Transverse colon (tissue), 4 donors: Measurements from ENCODE around the gene VPS51. TPM values are rescaled to one million over a fixed set of nuclear protein-coding genes. Genes with fewer than 3 reads are reported as not detected.

Experiments used
- DNase-seq: peaks from one replicate; pipeline ENCODE4 v3.0.0-alpha.2; 2019
- H3K27ac ChIP-seq, 4 donors: fragments of 200-600 bp; sonication (generic); 2 replicates each; pipeline ENCODE4 v1.5.1; 2016 to 2018; ENCODE audit warnings: inconsistent platforms in 4 of 4
- H3K27me3 ChIP-seq: fragments of 200-600 bp; sonication (generic); 2 replicates; pipeline ENCODE4 v1.5.1; 2017; ENCODE audit warnings: inconsistent platforms
- H3K36me3 ChIP-seq, 4 donors: fragments of 200-600 bp; sonication (generic); 2 replicates each; pipeline ENCODE4 v1.5.1; 2017 to 2019; ENCODE audit warnings: inconsistent platforms in 4 of 4
- H3K4me1 ChIP-seq, 4 donors: fragments of 200-600 bp; sonication (generic); 2 replicates each; pipeline ENCODE4 v1.5.1; 2017 to 2020; ENCODE audit warnings: inconsistent platforms in 4 of 4
- H3K4me3 ChIP-seq, 4 donors: fragments of 200-600 bp; sonication (generic); 1 replicate in 1 of 4; 2 replicates in 3 of 4; pipeline versions ENCODE4 v1.5.1 to v1.6.1; 2017 to 2019; ENCODE audit warnings: inconsistent platforms in 4 of 4
- H3K9me3 ChIP-seq, 2 donors: fragments of 200-600 bp; sonication (generic); 2 replicates each; pipeline ENCODE4 v1.5.1; 2017 to 2019; ENCODE audit warnings: inconsistent platforms in 2 of 2
- CTCF ChIP-seq, 5 experiments: fragments of 200-600 bp in 3 of 5; fragments of 450-650 bp in 2 of 5; sonication (generic) in 3 of 5; IDR thresholded peaks; 1 replicate in 2 of 5; 2 replicates in 3 of 5; pipeline ENCODE4 v1.5.1; 2016 to 2017; ENCODE audit warnings: antibody characterized with exemption in 5 of 5, inconsistent platforms in 3 of 5, mild to moderate bottlenecking in 2 of 5, moderate library complexity in 1 of 5
- EP300 ChIP-seq: sonication (generic); formaldehyde crosslinking; IDR thresholded peaks from one replicate; pipeline ENCODE4 v1.6.1; 2017; ENCODE audit warnings: antibody characterized with exemption, low read depth
- POLR2A ChIP-seq: fragments of 450-650 bp; IDR thresholded peaks from one replicate; pipeline ENCODE4 v1.6.1; 2016; ENCODE audit warnings: antibody characterized with exemption, mild to moderate bottlenecking, moderate library complexity
- POLR2AphosphoS5 ChIP-seq, 3 donors: sonication (generic); formaldehyde crosslinking; IDR thresholded peaks; one replicate each; pipeline ENCODE4 v1.6.1; 2016; ENCODE audit warnings: antibody characterized with exemption in 3 of 3
- WGBS, 2 donors: methylation state at CpG; one replicate each; pipeline ENCODE4 v1.1.5; 2018; ENCODE audit warnings: low coverage in 1 of 2; 5-methylcytosine and 5-hydroxymethylcytosine counted together
- in situ Hi-C, 4 donors: fragments of 200-750 bp; cut with MboI; loops; one replicate each; pipeline versions ENCODE4 v1.15.0 to v1.15.1; 2017; ENCODE audit warnings: low sequenced_read_pairs in 3 of 4, low pct_ligation_motif_present in 1 of 4, low pct_unique_long_range_greater_than_20kb in 1 of 4
- intact Hi-C: fragments of 100-400 bp; cut with DNase I; formaldehyde crosslinking; loops from one replicate; pipeline ENCODE4 v1.15.1; 2023; ENCODE audit warnings: low total_unique reads
- total RNA-seq, 4 donors: library from RNA; depleted of rRNA; stranded (reverse); fragments of >200 nt; gene quantifications; one replicate each; pipeline ENCODE4 v1.1.0, GENCODE V29; 2016

VPS51 gene
- total RNA-seq, 4 donors from 2014 or later, result 252 to 560 (median 437) TPM

- Histone ChIP-seq H3K36me3 (peaks cover 0 to 21% (median 10%) of the 10 kb centered on the region in 4 donors), H3K27me3 (no peaks in the 10 kb centered on the region), H3K9me3 (no peaks in the 10 kb centered on the region), H3K4me1 (peaks cover 17 to 39% (median 31%) of the 10 kb centered on the region in 4 donors), H3K27ac (peak overlapping the region; percentile 94 to 97 (median 95)), H3K4me3 (peak overlapping the region; percentile 73 to 82 (median 78))
- peak; percentile 83 to 92 (median 91) for TF ChIP-seq POLR2AphosphoS5 (IDR thresholded peaks at IDR 0.05)
- peak; percentile 6 for TF ChIP-seq POLR2A
- no peak for TF ChIP-seq CTCF (IDR thresholded peaks at IDR 0.05)
- TF ChIP-seq EP300, result no peak
- DNase-seq, result peak; percentile 95
- in situ Hi-C loops, result loop anchor here in 1 of 4 donors (10.0 kb wide), 1 partner anchor 50 kb away; the partner anchor contains the start of gene CAPN1
- intact Hi-C loops, result no loop called here
- 0 to 2% methylated on average over 1 to 24 of the region's 24 CpGs for WGBS, 2 donors
Observed at GRCh38 chr11:65134952-65135632, 39.1 kb downstream of the VPS51 start.

GRCh38 chr11:65135633-65136145 lies 39.7 kb downstream of the VPS51 start:
- intact Hi-C loops (no loop called here), in situ Hi-C loops (loop anchor here in 1 of 4 donors (10.0 kb wide), 1 partner anchor 49 kb away; the partner anchor contains the start of gene CAPN1)
- Histone ChIP-seq H3K4me3 (peak overlapping the region in 3 of 4 donors; percentile 73 to 82 (median 78)), H3K9me3 (no peaks in the 10 kb centered on the region), H3K4me1 (peaks cover 17 to 39% (median 31%) of the 10 kb centered on the region in 4 donors), H3K27ac (peak overlapping the region; percentile 94 to 97 (median 95)), H3K36me3 (peaks cover 0 to 15% (median 7%) of the 10 kb centered on the region in 4 donors), H3K27me3 (no peaks in the 10 kb centered on the region)
- TF ChIP-seq CTCF (IDR thresholded peaks at IDR 0.05) (no peak), POLR2A (no peak), EP300 (no peak), POLR2AphosphoS5 (IDR thresholded peaks at IDR 0.05) (no peak)
- no peak for DNase-seq
- 16 to 52% methylated on average over 4 to 11 of the region's 11 CpGs for WGBS, 2 donors

- H3K4me3 ChIP-seq, result no peak overlapping the region
- H3K27me3 ChIP-seq, result no peaks in the 10 kb centered on the region
- DNase-seq, result peak; percentile 63
- peaks cover 0 to 8% (median 2%) of the 10 kb centered on the region in 4 donors for H3K36me3 ChIP-seq
- H3K27ac ChIP-seq, result peak overlapping the region; percentile 94 to 97 (median 95)
- in situ Hi-C loops (loop anchor here in 1 of 4 donors (10.0 kb wide), 1 partner anchor 48 kb away; the partner anchor contains the start of gene CAPN1), intact Hi-C loops (no loop called here)
- WGBS, 2 donors, result 64 to 100% methylated on average over 1 to 15 of the region's 15 CpGs
- peaks cover 17 to 39% (median 31%) of the 10 kb centered on the region in 4 donors for H3K4me1 ChIP-seq
- H3K9me3 ChIP-seq, result no peaks in the 10 kb centered on the region
- peak in 2 of 3 donors; percentile 63 to 70 for TF ChIP-seq POLR2AphosphoS5 (IDR thresholded peaks at IDR 0.05)
- no peak for TF ChIP-seq EP300
- peak; percentile 55 for TF ChIP-seq POLR2A
- TF ChIP-seq CTCF (IDR thresholded peaks at IDR 0.05), result no peak
Observed at GRCh38 chr11:65136515-65137096, 40.6 kb downstream of the VPS51 start.

GRCh38 chr11:65141896-65142494 lies 46.0 kb downstream of the VPS51 start:
- intact Hi-C loops (no loop called here), in situ Hi-C loops (no loop called here)
- 79 to 96% methylated on average over 5 to 7 of the region's 7 CpGs for WGBS, 2 donors

More at GRCh38 chr11:65141896-65142494, 46.0 kb downstream of the VPS51 start:
- no peaks in the 10 kb centered on the region for H3K9me3 ChIP-seq
- no peaks in the 10 kb centered on the region for H3K27me3 ChIP-seq
- peaks cover 0 to 4% (median 0%) of the 10 kb centered on the region in 4 donors for H3K4me1 ChIP-seq
- TF ChIP-seq CTCF (IDR thresholded peaks at IDR 0.05), result no peak
- no peak for TF ChIP-seq POLR2A
- no peak for TF ChIP-seq EP300
- no peak for TF ChIP-seq POLR2AphosphoS5 (IDR thresholded peaks at IDR 0.05)
- H3K36me3 ChIP-seq, result no peaks in the 10 kb centered on the region
- H3K4me3 ChIP-seq, result no peak overlapping the region
- no peak for DNase-seq
- H3K27ac ChIP-seq, result no peak overlapping the region
